Adipocyte (in vitro differentiated cells): ENCODE data around the gene LEPR.
"Not testable (repeated sequence)": the region's sequence is repeated elsewhere in the genome, so short reads cannot be mapped to it uniquely, and the experiment has no call there.

ENCODE experiments used
- DNase-seq: peaks from one replicate; pipeline ENCODE4 v3.0.0-alpha.2; 2015; ENCODE audit warnings: low read depth
- H3K27me3 ChIP-seq: replicated peaks from 2 replicates; pipeline ENCODE4 v1.7.0; 2013; ENCODE audit warnings: mild to moderate bottlenecking, low read length, moderate library complexity; ENCODE audit not compliant: control insufficient read depth, insufficient read depth
- H3K36me3 ChIP-seq: 2 replicates; pipeline ENCODE4 v1.7.0; 2013; ENCODE audit warnings: low read length, mild to moderate bottlenecking, moderate library complexity; ENCODE audit not compliant: control insufficient read depth, insufficient read depth, severe bottlenecking
- H3K4me1 ChIP-seq: 2 replicates; pipeline ENCODE4 v1.7.0; 2013; ENCODE audit warnings: mild to moderate bottlenecking, low read length, moderate library complexity; ENCODE audit not compliant: control insufficient read depth, insufficient read depth
- H3K4me3 ChIP-seq: 2 replicates; pipeline ENCODE4 v1.7.0; 2013; ENCODE audit warnings: mild to moderate bottlenecking, low read length, moderate library complexity
- H3K9ac ChIP-seq: 2 replicates; pipeline ENCODE4 v1.7.0; 2013; ENCODE audit warnings: mild to moderate bottlenecking, low read length, moderate library complexity
- H3K9me3 ChIP-seq: 2 replicates; pipeline ENCODE4 v1.7.0; 2013; ENCODE audit warnings: mild to moderate bottlenecking, low read length, moderate library complexity; ENCODE audit not compliant: control insufficient read depth

Gene LEPR

DNA sequence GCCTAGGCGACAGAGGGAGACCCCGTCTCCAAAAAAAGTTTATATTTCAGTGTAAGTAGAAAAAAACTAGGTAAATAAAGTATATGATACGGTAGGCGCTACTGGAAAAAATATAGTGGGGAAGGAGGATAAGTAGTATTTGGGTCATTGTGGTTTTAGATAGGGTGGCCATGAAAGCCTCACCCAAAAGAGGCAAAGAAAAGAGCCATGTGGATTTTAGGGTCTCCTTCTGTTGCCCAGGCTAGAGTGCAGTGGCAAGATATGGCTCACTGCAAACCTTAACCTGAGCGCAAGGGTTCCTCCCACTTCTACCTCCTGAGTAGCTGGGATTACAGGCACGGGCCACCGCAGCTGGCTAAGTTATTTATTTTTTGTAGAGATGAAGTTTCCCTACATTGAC, 17.1 kb downstream of the LEPR start:
- H3K4me1 ChIP-seq = peaks cover 27% of the 10 kb centered on the region

DNA sequence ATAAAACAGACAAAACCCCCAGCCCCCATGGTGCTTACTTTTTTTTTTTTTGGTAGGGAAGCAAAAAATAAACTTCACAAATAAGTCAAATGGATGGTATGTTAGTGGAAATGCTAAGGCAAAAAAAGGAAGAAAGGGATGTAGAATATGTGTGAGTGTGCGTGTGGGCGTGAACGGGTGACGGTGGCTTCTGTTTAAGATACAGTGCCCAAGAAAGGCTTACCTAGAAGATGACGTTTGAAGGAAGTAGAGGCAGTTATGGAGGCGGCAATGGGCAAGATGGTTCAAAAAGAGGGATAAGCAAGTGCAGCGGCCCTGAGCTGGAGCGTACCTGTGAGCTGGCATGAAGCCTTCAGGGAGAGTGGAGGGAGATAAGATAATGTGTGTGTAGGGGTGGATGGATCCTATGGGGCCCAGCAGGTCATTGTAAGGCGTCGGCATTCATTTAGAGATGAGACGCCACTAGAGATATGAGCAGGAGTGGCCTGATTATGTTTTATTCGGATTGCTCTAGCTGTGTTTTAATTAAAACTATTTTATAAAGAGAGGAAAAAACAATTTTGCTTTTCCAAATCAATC, 19.9 kb downstream of the LEPR start:
- DNase-seq = no peak
- peaks cover 7% of the 10 kb centered on the region for H3K9me3 ChIP-seq
- H3K36me3 ChIP-seq = no peaks in the 10 kb centered on the region
- H3K4me1 ChIP-seq = peaks cover 25% of the 10 kb centered on the region
- H3K9ac ChIP-seq = no peak overlapping the region
- H3K27me3 ChIP-seq = no peaks in the 10 kb centered on the region
- no peak overlapping the region for H3K4me3 ChIP-seq

More for the DNA sequence above, 17.1 kb downstream of the LEPR start:
- DNase-seq = no peak
- Histone ChIP-seq H3K9me3 (peaks cover 4% of the 10 kb centered on the region), H3K27me3 (no peaks in the 10 kb centered on the region), H3K9ac (no peak overlapping the region), H3K4me3 (no peak overlapping the region), H3K36me3 (peaks cover 22% of the 10 kb centered on the region)

- DNase-seq = peak; percentile 35
- H3K36me3 ChIP-seq = no peaks in the 10 kb centered on the region
- peaks cover 7% of the 10 kb centered on the region for H3K9me3 ChIP-seq
- no peak overlapping the region for H3K4me3 ChIP-seq
- peaks cover 20% of the 10 kb centered on the region for H3K4me1 ChIP-seq
- no peak overlapping the region for H3K9ac ChIP-seq
- H3K27me3 ChIP-seq = no peaks in the 10 kb centered on the region
These were observed 20.4 kb downstream of the LEPR start for GRCh38 chr1:65440915-65441314.

- Histone ChIP-seq H3K9ac (no peak overlapping the region), H3K9me3 (peaks cover 7% of the 10 kb centered on the region), H3K36me3 (no peaks in the 10 kb centered on the region), H3K4me3 (no peak overlapping the region), H3K4me1 (peaks cover 16% of the 10 kb centered on the region), H3K27me3 (no peaks in the 10 kb centered on the region)
- DNase-seq = no peak
These were observed 21.0 kb downstream of the LEPR start for GRCh38 chr1:65441464-65441863.

DNA sequence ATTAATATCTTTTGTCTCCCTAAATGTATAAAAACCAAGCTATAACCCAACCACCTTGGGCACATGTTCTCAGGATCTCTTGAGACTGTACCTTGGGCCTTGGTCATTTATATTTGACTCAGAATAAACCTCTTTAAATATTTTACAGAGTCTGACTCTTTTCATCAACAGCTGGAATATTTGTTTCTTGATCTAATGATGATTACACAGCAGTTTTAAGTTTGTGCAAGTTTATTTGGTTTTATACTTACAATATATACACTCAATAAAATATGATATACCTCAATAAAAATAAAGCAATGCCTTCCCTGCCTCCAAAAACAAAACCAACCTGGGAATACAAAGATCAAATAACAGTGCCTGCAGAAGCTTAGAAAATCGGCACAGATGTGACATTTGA, 22.0 kb downstream of the LEPR start:
- no peak for DNase-seq
- Histone ChIP-seq H3K36me3 (no peaks in the 10 kb centered on the region), H3K27me3 (no peaks in the 10 kb centered on the region), H3K4me3 (no peak overlapping the region), H3K9me3 (peaks cover 7% of the 10 kb centered on the region), H3K4me1 (peaks cover 15% of the 10 kb centered on the region), H3K9ac (no peak overlapping the region)

DNA sequence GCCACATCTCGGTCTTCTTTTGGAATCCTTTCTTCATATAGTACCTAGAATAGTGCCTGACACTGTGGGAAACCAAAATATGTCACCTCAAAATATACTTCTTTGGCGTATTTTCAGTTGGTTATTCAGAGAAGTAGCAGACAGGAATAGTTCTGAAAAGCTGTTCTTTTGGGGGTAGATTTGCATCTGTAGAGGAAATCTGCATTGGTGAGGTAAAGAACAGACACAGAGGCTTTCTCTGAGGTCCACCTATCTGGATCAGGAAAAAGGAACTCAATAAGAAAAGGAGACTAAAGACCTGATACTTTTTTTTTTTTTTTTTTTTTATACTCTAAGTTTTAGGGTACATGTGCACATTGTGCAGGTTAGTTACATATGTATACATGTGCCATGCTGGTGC, 23.2 kb downstream of the LEPR start:
- Histone ChIP-seq H3K4me1 (peaks cover 15% of the 10 kb centered on the region), H3K27me3 (no peaks in the 10 kb centered on the region), H3K36me3 (no peaks in the 10 kb centered on the region), H3K9me3 (peaks cover 7% of the 10 kb centered on the region), H3K4me3 (no peak overlapping the region), H3K9ac (no peak overlapping the region)
- no peak for DNase-seq

DNA sequence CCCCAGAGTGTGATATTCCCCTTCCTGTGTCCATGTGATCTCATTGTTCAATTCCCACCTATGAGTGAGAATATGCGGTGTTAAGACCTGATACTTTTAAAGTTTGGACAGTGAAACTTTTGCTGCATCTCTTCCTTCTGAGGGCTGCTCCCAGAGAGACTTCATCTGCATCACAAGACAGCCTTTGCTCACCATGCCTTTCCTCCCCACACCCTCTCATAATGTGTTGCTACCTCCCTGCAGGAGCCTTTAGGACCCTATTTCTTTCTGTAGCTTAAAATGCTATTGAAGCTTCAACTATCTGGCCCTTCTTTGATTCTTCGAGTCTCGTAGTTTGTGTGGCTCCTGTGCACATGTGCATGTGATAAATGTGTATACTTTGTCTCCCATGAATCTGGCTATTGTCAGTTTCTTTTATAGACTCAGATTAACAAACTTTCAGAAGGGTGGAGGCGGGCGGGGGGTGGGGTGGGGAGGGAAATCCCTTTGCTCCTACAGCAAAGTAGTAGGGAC, 23.7 kb downstream of the LEPR start:
- no peak for DNase-seq

GRCh38 chr1:65445837-65446236, 25.4 kb downstream of the LEPR start:
- Histone ChIP-seq H3K9ac (no peak overlapping the region), H3K4me1 (peaks cover 9% of the 10 kb centered on the region), H3K9me3 (peaks cover 7% of the 10 kb centered on the region), H3K36me3 (no peaks in the 10 kb centered on the region), H3K4me3 (no peak overlapping the region), H3K27me3 (no peaks in the 10 kb centered on the region)
- no peak for DNase-seq

More for the DNA sequence above, 23.7 kb downstream of the LEPR start:
- H3K4me3 ChIP-seq = no peak overlapping the region
- H3K36me3 ChIP-seq = no peaks in the 10 kb centered on the region
- H3K4me1 ChIP-seq = peaks cover 15% of the 10 kb centered on the region
- peaks cover 7% of the 10 kb centered on the region for H3K9me3 ChIP-seq
- H3K9ac ChIP-seq = no peak overlapping the region
- no peaks in the 10 kb centered on the region for H3K27me3 ChIP-seq

DNA sequence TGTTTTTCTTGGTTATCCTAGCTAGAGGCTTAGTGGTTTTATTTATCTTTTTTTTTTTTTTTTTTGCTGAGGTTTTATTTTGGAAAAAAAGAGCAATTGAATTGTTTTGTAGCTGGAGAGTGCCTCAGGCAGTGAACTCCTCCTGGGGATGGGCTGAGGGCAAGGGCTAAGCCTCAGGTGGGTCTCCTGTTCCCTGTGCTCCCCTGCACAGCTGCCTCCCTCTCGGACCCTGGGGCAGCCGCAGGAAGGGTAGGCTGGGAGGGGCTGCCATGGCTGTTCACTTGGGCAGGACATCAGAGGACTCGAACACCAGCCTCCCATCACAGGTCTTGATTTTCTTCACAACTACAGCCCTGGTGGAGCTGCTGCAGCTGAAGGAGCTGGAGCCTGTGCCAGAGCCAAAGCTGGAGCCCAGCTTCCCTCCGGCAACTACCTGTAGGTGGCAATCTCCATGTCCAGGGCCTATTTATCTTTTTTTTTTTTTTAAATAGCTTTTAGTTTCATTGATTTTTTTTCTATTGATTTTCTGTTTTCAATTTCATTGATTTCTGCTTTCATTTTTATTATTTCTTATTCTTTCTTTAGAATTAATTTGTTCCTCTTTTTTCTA, 28.9 kb downstream of the LEPR start:
- DNase-seq = no peak
- no peak overlapping the region for H3K4me3 ChIP-seq
- no peak overlapping the region for H3K9ac ChIP-seq
- no peaks in the 10 kb centered on the region for H3K9me3 ChIP-seq
- no peaks in the 10 kb centered on the region for H3K4me1 ChIP-seq
- H3K27me3 ChIP-seq = no peaks in the 10 kb centered on the region
- H3K36me3 ChIP-seq = no peaks in the 10 kb centered on the region

GRCh38 chr1:65455678-65456077, 35.2 kb downstream of the LEPR start:
- not testable (repeated sequence) for H3K9ac ChIP-seq, H3K36me3 ChIP-seq, H3K4me1 ChIP-seq, H3K4me3 ChIP-seq, DNase-seq, H3K27me3 ChIP-seq, H3K9me3 ChIP-seq

- H3K9me3 ChIP-seq = no peaks in the 10 kb centered on the region
- no peaks in the 10 kb centered on the region for H3K27me3 ChIP-seq
- H3K4me3 ChIP-seq = no peak overlapping the region
- H3K4me1 ChIP-seq = peaks cover 7% of the 10 kb centered on the region
- H3K9ac ChIP-seq = no peak overlapping the region
- DNase-seq = no peak
- H3K36me3 ChIP-seq = no peaks in the 10 kb centered on the region
These were observed 36.0 kb downstream of the LEPR start for GRCh38 chr1:65456481-65456880.

GRCh38 chr1:65457868-65458267, 37.4 kb downstream of the LEPR start:
- no peaks in the 10 kb centered on the region for H3K27me3 ChIP-seq
- H3K4me3 ChIP-seq = no peak overlapping the region
- H3K9ac ChIP-seq = no peak overlapping the region
- no peak for DNase-seq
- no peaks in the 10 kb centered on the region for H3K9me3 ChIP-seq
- H3K4me1 ChIP-seq = peaks cover 7% of the 10 kb centered on the region
- no peaks in the 10 kb centered on the region for H3K36me3 ChIP-seq
